Activated naive CD4-positive, alpha-beta T cell treated with anti-CD3 and anti-CD28 coated beads for 36 hours (primary cell): ENCODE measurements around the gene BTN2A1. TPM values are rescaled to one million over a fixed set of nuclear protein-coding genes. Genes with fewer than 3 reads are reported as not detected.
A peak's percentile ranks its signal among the peaks of the same experiment; 100 is the strongest.
"Not testable (repeated sequence)": the region's sequence is repeated elsewhere in the genome, so short reads cannot be mapped to it uniquely, and the experiment has no call there.

ENCODE experiments used
- CTCF ChIA-PET: fragments of 350-600 bp; sonication (Branson Sonifier 250); formaldehyde crosslinking; loops from one replicate; lab custom pipeline; 2021; ENCODE audit warnings: antibody characterized with exemption; lab: Charles Lee
- DNase-seq: peaks from one replicate; pipeline ENCODE4 v3.0.0-alpha.2; 2020
- H3K27ac Mint-ChIP-seq: one replicate; pipeline ENCODE4 v1.8.0; 2021; ENCODE audit warnings: mild to moderate bottlenecking, mixed read lengths
- H3K27me3 Mint-ChIP-seq: one replicate; pipeline ENCODE4 v1.8.0; 2021; ENCODE audit warnings: low read depth, mixed read lengths
- H3K36me3 Mint-ChIP-seq: one replicate; pipeline ENCODE4 v1.8.0; 2021; ENCODE audit warnings: low read depth, mixed read lengths
- H3K4me1 Mint-ChIP-seq: one replicate; pipeline ENCODE4 v1.8.0; 2021; ENCODE audit warnings: low read depth, mixed read lengths
- H3K4me3 Mint-ChIP-seq: one replicate; pipeline ENCODE4 v1.8.0; 2021; ENCODE audit warnings: mild to moderate bottlenecking, moderate library complexity, mixed read lengths
- H3K9me3 Mint-ChIP-seq: one replicate; pipeline ENCODE4 v1.8.0; 2021; ENCODE audit warnings: mixed read lengths
- intact Hi-C: fragments of 100-400 bp; cut with micrococcal nuclease; formaldehyde crosslinking; loops from one replicate; pipeline ENCODE4 v1.15.1; 2023
- total RNA-seq, 2 experiments: library from RNA; stranded (reverse); gene quantifications; one replicate each; pipeline ENCODE4 v1.2.3, GENCODE V29; 2021

Gene BTN2A1
- total RNA-seq, 2 experiments from 2014 or later, result 16.0 TPM

GRCh38 chr6:26420688-26421171 lies 37.0 kb upstream of the BTN2A1 start:
- no peaks in the 10 kb centered on the region for H3K27me3 Mint-ChIP-seq

DNA sequence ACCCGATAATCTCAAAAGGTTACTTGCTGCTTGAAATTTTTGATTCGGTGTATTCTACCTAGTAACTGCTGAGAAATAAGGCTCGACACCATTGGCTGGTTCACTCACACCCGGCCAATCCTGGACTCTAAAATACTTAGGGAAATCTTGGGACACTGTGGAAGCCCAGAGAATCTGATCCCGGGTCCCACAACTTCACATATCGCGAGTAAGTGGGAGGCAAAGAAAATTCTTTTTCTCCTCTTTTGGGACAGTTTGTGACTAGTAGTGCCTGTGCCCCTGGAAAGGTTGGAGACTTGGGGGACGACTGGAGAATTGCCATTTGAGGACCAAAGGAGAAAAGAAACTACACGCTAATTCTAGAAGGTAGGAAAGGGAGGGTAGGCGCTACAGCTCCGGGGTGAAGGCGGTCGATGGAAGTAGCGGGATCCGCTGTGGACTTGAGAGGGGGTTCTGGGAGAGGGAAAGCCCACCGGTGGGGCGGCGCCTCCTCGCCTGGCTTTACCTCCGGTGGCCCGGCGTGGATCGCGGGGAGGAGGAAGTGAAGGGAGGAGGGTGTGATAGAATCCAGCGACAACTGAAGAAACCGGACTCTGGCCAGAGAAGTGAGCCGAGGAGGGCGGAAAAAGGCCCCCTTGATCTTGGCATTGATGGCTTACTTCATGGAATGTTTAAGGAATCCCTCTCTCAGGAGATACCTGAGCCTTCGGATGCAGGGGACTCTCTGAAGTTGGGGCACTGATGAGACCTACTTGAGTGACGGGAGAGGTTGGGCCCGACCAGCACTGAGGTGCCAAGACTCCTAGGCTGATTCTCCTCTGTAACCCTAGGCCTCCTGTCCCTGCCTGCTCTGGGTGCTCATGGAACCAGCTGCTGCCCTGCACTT lies 36.3 kb upstream of the BTN2A1 start:
- peak overlapping the region; percentile 27 for H3K27ac Mint-ChIP-seq
- peaks cover 4% of the 10 kb centered on the region for H3K4me1 Mint-ChIP-seq
- no peaks in the 10 kb centered on the region for H3K27me3 Mint-ChIP-seq
- CTCF ChIA-PET, result interaction anchor here (1.2 to 1.5 kb wide), 2 partner anchors 73 to 80 kb away, joined by 3 to 4 read pairs; no protein-coding TSS in a partner anchor
- peaks cover 25% of the 10 kb centered on the region for H3K9me3 Mint-ChIP-seq
- H3K4me3 Mint-ChIP-seq, result no peak overlapping the region
- intact Hi-C loops, result no loop called here
- DNase-seq, result peak; percentile 61
- H3K36me3 Mint-ChIP-seq, result peaks cover 9% of the 10 kb centered on the region

More at GRCh38 chr6:26420688-26421171, 37.0 kb upstream of the BTN2A1 start:
- no peak overlapping the region for H3K4me3 Mint-ChIP-seq
- CTCF ChIA-PET, result interaction anchor here (1.2 to 1.5 kb wide), 2 partner anchors 74 to 80 kb away, joined by 3 to 4 read pairs; no protein-coding TSS in a partner anchor
- peak; percentile 38 for DNase-seq
- H3K36me3 Mint-ChIP-seq, result peaks cover 14% of the 10 kb centered on the region
- H3K9me3 Mint-ChIP-seq, result peaks cover 28% of the 10 kb centered on the region
- H3K4me1 Mint-ChIP-seq, result peaks cover 4% of the 10 kb centered on the region
- intact Hi-C loops, result loop anchor here (1.0 kb wide), 2 partner anchors 18 to 79 kb away; partner anchors contain the start of gene BTN3A1
- H3K27ac Mint-ChIP-seq, result no peak overlapping the region

DNA sequence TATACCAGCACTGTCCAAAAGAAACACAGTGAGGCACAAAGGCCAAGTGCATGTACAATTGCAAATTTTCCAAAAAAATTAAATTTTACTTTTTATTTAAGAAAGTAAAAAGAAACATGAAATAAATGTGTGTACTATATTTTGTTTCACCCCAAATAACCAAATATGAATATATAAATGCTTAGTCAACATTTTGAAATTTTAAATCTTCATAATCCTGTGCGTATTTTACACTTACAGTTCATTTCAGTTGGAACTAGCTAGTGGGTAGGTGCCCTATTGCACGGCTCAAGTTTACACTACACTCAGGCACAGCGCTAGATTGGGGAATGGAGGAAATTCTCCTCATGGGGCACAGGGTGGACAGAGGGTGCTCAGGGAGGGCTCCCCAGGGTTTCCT lies 35.4 kb upstream of the BTN2A1 start:
- DNase-seq, result no peak
- intact Hi-C loops, result no loop called here
- no peak overlapping the region for H3K4me3 Mint-ChIP-seq
- H3K9me3 Mint-ChIP-seq, result peaks cover 18% of the 10 kb centered on the region
- peaks cover 4% of the 10 kb centered on the region for H3K4me1 Mint-ChIP-seq
- no peaks in the 10 kb centered on the region for H3K27me3 Mint-ChIP-seq
- CTCF ChIA-PET, result no interaction called here
- no peak overlapping the region for H3K27ac Mint-ChIP-seq
- H3K36me3 Mint-ChIP-seq, result peaks cover 11% of the 10 kb centered on the region

DNA sequence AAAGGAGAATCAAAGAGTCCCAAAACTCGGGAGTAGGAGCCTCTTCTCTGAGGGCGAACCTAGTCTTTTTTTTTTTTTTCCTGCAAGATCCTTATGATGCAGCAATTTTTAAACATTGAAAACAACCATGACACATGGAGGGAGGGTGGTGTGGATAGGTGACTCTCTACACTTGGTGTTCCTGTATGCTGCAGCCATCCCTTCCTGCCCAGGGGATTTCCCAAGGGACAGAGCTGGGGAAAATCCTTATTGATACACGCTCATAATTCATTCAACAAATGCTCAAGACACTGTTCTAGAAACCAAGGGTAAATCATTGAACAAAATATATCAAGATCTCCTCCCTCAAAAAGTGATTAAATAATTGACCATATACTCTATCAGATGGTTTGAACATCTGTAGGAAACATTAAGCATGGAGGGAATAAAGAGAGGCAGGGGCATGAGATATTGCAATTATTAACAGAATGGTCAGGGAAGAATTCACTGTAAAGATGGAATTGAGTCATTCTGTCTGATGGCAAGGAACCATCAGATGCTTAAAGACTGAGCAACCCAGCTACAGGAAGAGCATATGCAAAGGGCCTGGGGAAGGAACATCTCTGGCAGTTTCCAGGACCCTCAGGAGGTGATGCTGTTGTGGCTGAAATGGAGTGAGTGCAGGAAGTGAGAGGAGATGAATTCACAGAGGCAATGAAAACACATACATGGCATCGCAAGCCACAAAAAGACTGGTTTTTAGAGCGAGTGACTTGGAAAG lies 30.9 kb upstream of the BTN2A1 start:
- intact Hi-C loops, result no loop called here
- CTCF ChIA-PET, result interaction anchor here (0.7 kb wide), 1 partner anchor 9 kb away, joined by 3 read pairs; no protein-coding TSS in a partner anchor

GRCh38 chr6:26427451-26427809 lies 30.3 kb upstream of the BTN2A1 start:
- CTCF ChIA-PET, result no interaction called here
- no peak for DNase-seq
- H3K27ac Mint-ChIP-seq, result no peak overlapping the region
- H3K4me1 Mint-ChIP-seq, result no peaks in the 10 kb centered on the region
- no peak overlapping the region for H3K4me3 Mint-ChIP-seq
- intact Hi-C loops, result no loop called here
- no peaks in the 10 kb centered on the region for H3K9me3 Mint-ChIP-seq
- H3K27me3 Mint-ChIP-seq, result no peaks in the 10 kb centered on the region
- H3K36me3 Mint-ChIP-seq, result peaks cover 6% of the 10 kb centered on the region

More for the DNA sequence above, 30.9 kb upstream of the BTN2A1 start:
- Mint-ChIP-seq H3K9me3 (no peaks in the 10 kb centered on the region), H3K36me3 (peaks cover 6% of the 10 kb centered on the region), H3K4me3 (no peak overlapping the region), H3K4me1 (peaks cover 3% of the 10 kb centered on the region), H3K27ac (no peak overlapping the region), H3K27me3 (no peaks in the 10 kb centered on the region)
- no peak for DNase-seq

DNA sequence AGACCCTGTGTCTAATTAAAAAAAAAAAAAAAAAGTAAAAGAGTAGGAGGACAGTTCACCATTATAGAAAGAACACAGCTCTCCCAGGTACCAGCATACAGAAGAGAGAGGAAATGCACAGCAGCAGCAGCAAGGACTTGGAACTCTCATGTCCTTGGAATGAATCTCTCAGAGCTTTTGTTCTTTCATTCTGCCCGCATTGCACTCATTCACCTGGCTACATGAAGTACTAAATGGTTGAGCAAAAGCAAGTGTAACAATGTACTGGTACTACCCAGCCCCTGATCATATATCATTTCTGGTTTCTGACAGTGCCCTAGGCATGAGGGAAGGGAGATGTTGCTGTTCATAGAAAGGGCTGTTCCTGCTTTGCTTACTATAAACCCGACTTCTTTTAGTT lies 29.5 kb upstream of the BTN2A1 start:
- CTCF ChIA-PET, result no interaction called here
- H3K36me3 Mint-ChIP-seq, result peaks cover 6% of the 10 kb centered on the region
- H3K27ac Mint-ChIP-seq, result no peak overlapping the region
- no peaks in the 10 kb centered on the region for H3K4me1 Mint-ChIP-seq
- H3K4me3 Mint-ChIP-seq, result no peak overlapping the region
- H3K27me3 Mint-ChIP-seq, result no peaks in the 10 kb centered on the region
- intact Hi-C loops, result no loop called here
- no peak for DNase-seq
- H3K9me3 Mint-ChIP-seq, result no peaks in the 10 kb centered on the region

DNA sequence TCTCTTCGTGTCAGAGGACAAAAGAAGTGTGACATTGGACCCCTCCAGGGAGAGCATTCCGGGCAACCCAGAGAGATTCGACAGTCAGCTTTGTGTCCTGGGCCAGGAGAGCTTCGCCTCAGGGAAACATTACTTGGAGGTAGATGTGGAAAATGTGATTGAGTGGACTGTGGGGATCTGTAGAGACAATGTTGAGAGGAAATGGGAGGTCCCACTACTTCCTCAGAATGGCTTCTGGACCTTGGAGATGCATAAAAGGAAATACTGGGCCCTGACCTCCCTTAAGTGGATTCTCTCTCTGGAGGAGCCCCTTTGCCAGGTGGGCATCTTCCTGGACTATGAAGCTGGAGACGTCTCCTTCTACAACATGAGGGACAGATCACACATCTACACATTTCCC lies 27.0 kb upstream of the BTN2A1 start:
- CTCF ChIA-PET, result no interaction called here
- DNase-seq, result no peak
- Mint-ChIP-seq H3K27ac (no peak overlapping the region), H3K36me3 (peaks cover 6% of the 10 kb centered on the region), H3K4me3 (no peak overlapping the region), H3K27me3 (no peaks in the 10 kb centered on the region), H3K4me1 (no peaks in the 10 kb centered on the region), H3K9me3 (peaks cover 11% of the 10 kb centered on the region)
- intact Hi-C loops, result no loop called here

DNA sequence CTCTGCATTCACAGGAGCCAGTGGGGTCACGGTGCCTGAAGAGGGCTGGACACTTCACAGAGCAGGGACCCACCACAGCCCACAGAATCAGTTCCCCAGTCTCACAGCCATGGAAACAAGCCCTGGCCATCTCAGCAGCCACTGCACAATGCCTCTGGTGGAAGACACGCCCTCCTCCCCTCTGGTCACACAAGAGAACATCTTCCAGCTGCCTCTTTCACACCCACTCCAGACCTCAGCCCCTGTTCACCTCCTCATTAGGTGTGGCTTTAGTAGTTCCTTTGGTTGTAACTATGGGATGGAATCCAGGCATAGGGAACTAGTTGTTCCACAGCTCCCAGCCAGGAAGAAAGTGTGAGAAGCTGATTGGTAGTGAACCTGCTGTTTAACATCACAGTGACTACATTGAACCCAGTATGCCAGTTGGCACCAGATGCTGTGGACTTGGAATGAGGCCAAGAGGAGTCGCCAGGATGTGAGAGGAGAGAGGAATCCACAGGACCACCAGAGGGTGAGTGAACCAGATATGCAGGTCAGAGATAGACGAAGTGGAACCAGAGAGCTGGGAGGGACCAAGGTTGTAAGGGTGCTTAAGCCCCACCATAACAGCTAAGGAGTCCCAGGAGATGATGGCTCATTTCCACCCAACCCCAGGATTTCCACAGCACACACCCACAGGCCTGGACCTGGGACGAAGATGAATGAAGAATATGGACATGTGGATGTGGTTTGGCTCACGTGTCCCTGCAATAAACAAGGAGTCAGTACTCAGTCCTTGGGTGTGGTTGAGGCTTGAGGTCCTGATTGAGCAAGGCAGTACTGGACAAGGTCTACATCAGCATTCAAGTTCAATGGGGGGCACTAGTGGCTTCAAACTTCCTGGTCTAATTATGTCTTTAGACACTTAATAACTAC lies 26.2 kb upstream of the BTN2A1 start:
- peaks cover 6% of the 10 kb centered on the region for H3K36me3 Mint-ChIP-seq
- DNase-seq, result no peak
- H3K27ac Mint-ChIP-seq, result no peak overlapping the region
- CTCF ChIA-PET, result interaction anchor here (0.9 kb wide), 1 partner anchor 33 kb away, joined by 3 read pairs; no protein-coding TSS in a partner anchor
- peaks cover 11% of the 10 kb centered on the region for H3K9me3 Mint-ChIP-seq
- no peak overlapping the region for H3K4me3 Mint-ChIP-seq
- intact Hi-C loops, result no loop called here
- no peaks in the 10 kb centered on the region for H3K27me3 Mint-ChIP-seq
- no peaks in the 10 kb centered on the region for H3K4me1 Mint-ChIP-seq

GRCh38 chr6:26432627-26433201 lies 25.0 kb upstream of the BTN2A1 start:
- CTCF ChIA-PET, result no interaction called here

DNA sequence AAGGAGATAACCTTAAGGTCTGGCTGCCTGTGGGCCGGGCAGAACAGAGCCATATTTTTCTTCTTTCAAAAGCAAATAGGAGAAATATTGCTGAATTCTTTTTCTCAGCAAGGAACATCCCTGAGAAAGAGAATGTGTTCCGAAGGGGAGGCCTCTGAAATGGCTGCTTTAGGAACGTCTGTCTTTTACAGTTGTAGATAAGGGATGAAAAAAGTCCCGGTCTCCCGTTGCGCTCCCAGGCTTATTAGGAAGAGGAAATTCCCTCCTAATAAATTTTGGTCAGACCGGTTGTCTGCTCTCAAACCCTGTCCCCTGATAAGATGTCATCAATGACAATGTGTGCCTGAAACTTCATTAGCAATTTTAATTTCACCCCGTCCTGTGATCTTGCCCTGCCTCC lies 24.1 kb upstream of the BTN2A1 start:
- H3K4me3 Mint-ChIP-seq, H3K27me3 Mint-ChIP-seq, H3K4me1 Mint-ChIP-seq, intact Hi-C loops, CTCF ChIA-PET, DNase-seq, H3K36me3 Mint-ChIP-seq, H3K27ac Mint-ChIP-seq: not testable (repeated sequence)
- peaks cover 11% of the 10 kb centered on the region for H3K9me3 Mint-ChIP-seq

More at GRCh38 chr6:26432627-26433201, 25.0 kb upstream of the BTN2A1 start:
- H3K27me3 Mint-ChIP-seq, result no peaks in the 10 kb centered on the region
- H3K27ac Mint-ChIP-seq, result no peak overlapping the region
- H3K36me3 Mint-ChIP-seq, result no peaks in the 10 kb centered on the region
- peaks cover 11% of the 10 kb centered on the region for H3K9me3 Mint-ChIP-seq
- H3K4me3 Mint-ChIP-seq, result no peak overlapping the region
- DNase-seq, result no peak
- H3K4me1 Mint-ChIP-seq, result no peaks in the 10 kb centered on the region
- intact Hi-C loops, result no loop called here

DNA sequence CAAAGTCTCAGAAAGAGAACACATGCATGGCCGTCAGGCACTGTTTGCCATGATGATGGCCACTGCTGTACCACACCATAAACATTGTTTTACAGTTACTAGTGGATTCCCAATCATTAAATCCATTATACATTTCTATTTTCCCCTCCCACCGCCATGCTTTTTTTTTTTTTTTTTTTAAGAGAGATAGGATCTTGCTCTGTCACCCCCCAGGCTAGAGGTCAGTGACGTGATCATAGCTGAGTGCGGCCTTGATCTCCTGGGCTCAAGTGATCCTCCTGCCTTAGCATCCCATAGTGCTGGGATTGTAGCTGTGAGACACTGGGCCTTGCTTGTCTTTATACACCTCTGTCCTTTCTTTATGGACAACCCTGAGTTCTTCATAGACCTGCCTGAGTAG lies 21.7 kb upstream of the BTN2A1 start:
- H3K4me3 Mint-ChIP-seq, result no peak overlapping the region
- no peak for DNase-seq
- intact Hi-C loops, result no loop called here
- CTCF ChIA-PET, result interaction anchor here (0.7 kb wide), 1 partner anchor 10 kb away, joined by 3 read pairs; no protein-coding TSS in a partner anchor
- H3K9me3 Mint-ChIP-seq, result peaks cover 11% of the 10 kb centered on the region
- no peak overlapping the region for H3K27ac Mint-ChIP-seq
- no peaks in the 10 kb centered on the region for H3K27me3 Mint-ChIP-seq
- H3K4me1 Mint-ChIP-seq, result peaks cover 9% of the 10 kb centered on the region
- peaks cover 3% of the 10 kb centered on the region for H3K36me3 Mint-ChIP-seq
